PC-9 (cell line): ENCODE measurements around the gene RGS6.

ENCODE experiments used
- EZH2 ChIP-seq: fragments of 200-600 bp; sonication (generic); IDR thresholded peaks from 2 replicates; pipeline ENCODE4 v1.8.0; 2017; ENCODE audit warnings: antibody characterized with exemption, low read depth
- TF ChIP-seq, protein P1 (sequence below): fragments of 200-600 bp; sonication (generic); conservative IDR thresholded peaks from 2 replicates; pipeline ENCODE4 v1.6.1; 2017; ENCODE audit warnings: mixed run types, antibody characterized with exemption, mild to moderate bottlenecking, moderate library complexity

DNA sequence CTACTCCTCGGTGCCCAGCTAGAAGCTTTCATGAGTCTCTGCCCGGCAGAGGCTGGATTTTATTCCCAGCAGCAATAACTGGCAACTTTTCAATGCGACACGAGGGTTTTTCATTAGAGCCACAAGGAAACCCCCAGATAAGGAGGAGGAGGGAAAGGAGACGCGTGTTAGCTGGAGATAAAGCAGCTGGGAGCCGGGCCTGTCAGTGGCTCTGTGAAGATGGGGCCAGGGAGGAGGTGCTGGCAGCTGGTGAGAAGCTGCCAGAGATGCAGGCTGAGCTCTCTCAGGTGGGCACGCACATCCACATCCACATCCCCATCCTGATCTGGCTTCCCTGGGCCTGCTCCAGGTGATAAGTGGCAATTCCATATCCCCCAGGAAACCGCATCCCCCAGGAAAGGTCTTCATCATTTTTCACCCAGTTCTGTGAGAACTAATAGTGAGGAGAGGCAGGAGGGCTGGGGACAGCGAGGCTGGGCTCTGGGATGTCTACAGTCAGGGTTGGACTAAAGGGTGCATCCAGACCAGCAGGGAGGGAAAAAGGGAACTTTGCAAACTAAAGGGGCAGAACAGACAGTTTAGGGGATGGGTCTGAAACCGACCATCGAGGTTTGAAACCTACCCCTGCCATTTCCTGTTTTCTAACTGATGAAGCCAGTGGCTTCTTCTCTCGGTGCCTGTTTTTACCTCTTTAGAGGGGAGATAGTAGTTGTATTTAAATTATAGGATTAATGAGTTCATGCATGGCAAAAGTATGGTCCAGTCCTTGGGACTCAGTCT, 548.4 kb downstream of the RGS6 start:
- TF ChIP-seq, protein P1, sequence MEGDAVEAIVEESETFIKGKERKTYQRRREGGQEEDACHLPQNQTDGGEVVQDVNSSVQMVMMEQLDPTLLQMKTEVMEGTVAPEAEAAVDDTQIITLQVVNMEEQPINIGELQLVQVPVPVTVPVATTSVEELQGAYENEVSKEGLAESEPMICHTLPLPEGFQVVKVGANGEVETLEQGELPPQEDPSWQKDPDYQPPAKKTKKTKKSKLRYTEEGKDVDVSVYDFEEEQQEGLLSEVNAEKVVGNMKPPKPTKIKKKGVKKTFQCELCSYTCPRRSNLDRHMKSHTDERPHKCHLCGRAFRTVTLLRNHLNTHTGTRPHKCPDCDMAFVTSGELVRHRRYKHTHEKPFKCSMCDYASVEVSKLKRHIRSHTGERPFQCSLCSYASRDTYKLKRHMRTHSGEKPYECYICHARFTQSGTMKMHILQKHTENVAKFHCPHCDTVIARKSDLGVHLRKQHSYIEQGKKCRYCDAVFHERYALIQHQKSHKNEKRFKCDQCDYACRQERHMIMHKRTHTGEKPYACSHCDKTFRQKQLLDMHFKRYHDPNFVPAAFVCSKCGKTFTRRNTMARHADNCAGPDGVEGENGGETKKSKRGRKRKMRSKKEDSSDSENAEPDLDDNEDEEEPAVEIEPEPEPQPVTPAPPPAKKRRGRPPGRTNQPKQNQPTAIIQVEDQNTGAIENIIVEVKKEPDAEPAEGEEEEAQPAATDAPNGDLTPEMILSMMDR: no peak
- no peak for TF ChIP-seq EZH2
